Kidney epithelial cell (primary cell): Measurements from ENCODE around the gene ADK. TPM values are rescaled to one million over a fixed set of nuclear protein-coding genes. Genes with fewer than 3 reads are reported as not detected.
"Not testable (repeated sequence)": the region's sequence is repeated elsewhere in the genome, so short reads cannot be mapped to it uniquely, and the experiment has no call there.

Source experiments
- DNase-seq: peaks from one replicate; pipeline ENCODE4 v3.0.0-alpha.2; 2010; ENCODE audit warnings: low read depth
- H3K27me3 ChIP-seq: 2 replicates; pipeline ENCODE4 v1.6.0; 2011; ENCODE audit warnings: low read length; ENCODE audit not compliant: control insufficient read depth, insufficient read depth
- H3K36me3 ChIP-seq: 2 replicates; pipeline ENCODE4 v1.5.1; 2011; ENCODE audit warnings: low read length; ENCODE audit not compliant: control insufficient read depth, insufficient read depth
- H3K4me3 ChIP-seq: 2 replicates; pipeline ENCODE4 v1.5.1; 2011; ENCODE audit warnings: low read depth, mild to moderate bottlenecking, control low read depth, low read length
- CTCF ChIP-seq: IDR thresholded peaks from 2 replicates; pipeline ENCODE4 v1.5.1; 2011; ENCODE audit warnings: mild to moderate bottlenecking, moderate library complexity, low read length, control low read depth, inconsistent platforms; ENCODE audit not compliant: insufficient read depth, poor library complexity, severe bottlenecking
- total RNA-seq: library from RNA; depleted of rRNA; stranded (reverse); fragments of >200 nt; gene quantifications from 2 replicates; pipeline ENCODE4 v1.2.3, GENCODE V29; 2015

The ADK gene
- total RNA-seq, 1 donor from 2014 or later = 43.6 TPM

GRCh38 chr10:74133923-74134820 lies 16.8 kb upstream of the ADK start:
- Histone ChIP-seq H3K36me3 (no peaks in the 10 kb centered on the region), H3K27me3 (no peaks in the 10 kb centered on the region)
- no peak for TF ChIP-seq CTCF

GRCh38 chr10:74135452-74135851 lies 15.6 kb upstream of the ADK start:
- no peak for DNase-seq
- no peak for TF ChIP-seq CTCF
- Histone ChIP-seq H3K36me3 (no peaks in the 10 kb centered on the region), H3K27me3 (no peaks in the 10 kb centered on the region), H3K4me3 (no peak overlapping the region)

More at GRCh38 chr10:74133923-74134820, 16.8 kb upstream of the ADK start:
- H3K4me3 ChIP-seq = no peak overlapping the region
- DNase-seq = no peak

GRCh38 chr10:74137992-74138391 lies 13.0 kb upstream of the ADK start:
- Histone ChIP-seq H3K36me3 (no peaks in the 10 kb centered on the region), H3K27me3 (no peaks in the 10 kb centered on the region), H3K4me3 (no peak overlapping the region)
- no peak for TF ChIP-seq CTCF
- DNase-seq = no peak

GRCh38 chr10:74138596-74138995 lies 12.4 kb upstream of the ADK start:
- DNase-seq, H3K27me3 ChIP-seq, H3K4me3 ChIP-seq, H3K36me3 ChIP-seq: not testable (repeated sequence)

- no peak for DNase-seq
- Histone ChIP-seq H3K27me3 (no peaks in the 10 kb centered on the region), H3K4me3 (no peak overlapping the region), H3K36me3 (no peaks in the 10 kb centered on the region)
- TF ChIP-seq CTCF = no peak
Observed at GRCh38 chr10:74139981-74140380, 11.0 kb upstream of the ADK start.

- no peak for TF ChIP-seq CTCF
- DNase-seq = no peak
- no peaks in the 10 kb centered on the region for H3K36me3 ChIP-seq
- no peak overlapping the region for H3K4me3 ChIP-seq
- no peaks in the 10 kb centered on the region for H3K27me3 ChIP-seq
Observed at GRCh38 chr10:74140553-74140952, 10.5 kb upstream of the ADK start.
